ENCODE results near the gene USP2. TPM values are rescaled to one million over a fixed set of nuclear protein-coding genes. Genes with fewer than 3 reads are reported as not detected.

Gene USP2
- total and polyA plus RNA-seq, 2 of the 8 experiments (the other 6 are each of a cell fraction or from before 2014, with no cell fraction given) = 2.2 to 6.9 TPM

GRCh38 chr11:119375337-119376196 lies 5.9 kb downstream of the USP2 start:
- Histone ChIP-seq H3K23ac (ENCODE audit: insufficient read length) (no peak overlapping the region), H2BK20ac (ENCODE audit: low read length) (no peak overlapping the region), H3K27ac (ENCODE audit: low read depth, low read length) (0 out of 2 replicates have a peak overlapping the region, but pooled peaks have one; percentile 11), H4K5ac (ENCODE audit: insufficient read length, low read depth, low read length) (peak overlapping the region; percentile 48), H3K79me2 (ENCODE audit: control insufficient read depth in 1 of 2, insufficient read depth in 2 of 2, low read length in 2 of 2) (no peaks in the 10 kb centered on the region), H3K18ac (ENCODE audit: extremely low read depth, low read length) (peak overlapping the region; percentile 48), H3K27me3 (replicated peaks in 1 of 4; ENCODE audit: control insufficient read depth in 3 of 4, extremely low read depth in 1 of 4, insufficient read depth in 3 of 4, low read length in 3 of 4) (peaks cover 0 to 7% (median 6%) of the 10 kb centered on the region in 4 experiments; a peak in 6 of 7 replicates), H2AFZ (ENCODE audit: low read length) (no peak overlapping the region), H2BK15ac (ENCODE audit: low read length) (no peak overlapping the region), H3K9ac (replicated peaks in 1 of 4; ENCODE audit: extremely low read depth in 1 of 4, low read depth in 3 of 4, low read length in 3 of 4) (no peak overlapping the region), H3K4ac (replicated peaks; ENCODE audit: insufficient read length, low read depth, low read length) (peak overlapping the region; percentile 51), H3K79me1 (ENCODE audit: low read depth, low read length) (no peaks in the 10 kb centered on the region), H4K20me1 (replicated peaks in 1 of 2; ENCODE audit: control insufficient read depth in 1 of 2, insufficient read depth in 2 of 2, low read length in 2 of 2) (peaks cover 0 to 5% of the 10 kb centered on the region in 2 experiments), H4K91ac (replicated peaks; ENCODE audit: insufficient read length, low read length) (peak overlapping the region; percentile 52), H2BK120ac (replicated peaks; ENCODE audit: low read depth, low read length) (peak overlapping the region; percentile 77), H3K9me3 (ENCODE audit: insufficient read depth in 2 of 2, low read depth in 1 of 2, low read length in 1 of 2) (no peaks in the 10 kb centered on the region), H2AK5ac (ENCODE audit: low read depth, low read length) (no peak overlapping the region), H3K4me3 (ENCODE audit: extremely low read depth in 1 of 4, insufficient read depth in 2 of 4, low read depth in 3 of 4, low read length in 4 of 4) (no peak overlapping the region), H2BK5ac (ENCODE audit: low read depth, low read length) (peak overlapping the region; percentile 68; the same call in 1 of the 2 replicates), H2BK12ac (ENCODE audit: low read depth, low read length) (peak overlapping the region; percentile 60; the same call in 1 of the 2 replicates), H4K8ac (ENCODE audit: extremely low read depth, insufficient read depth, low read length) (no peak overlapping the region; the same call in 1 of the 2 replicates), H3K56ac (replicated peaks; ENCODE audit: insufficient read length, low read depth, low read length) (no peak overlapping the region), H3K4me2 (ENCODE audit: insufficient read depth in 1 of 2, low read depth in 2 of 2, low read length in 2 of 2) (peak overlapping the region in 1 of 2 experiments; percentile 11; a peak in 1 of 4 replicates), H3K23me2 (ENCODE audit: low read depth, low read length) (peaks cover 8% of the 10 kb centered on the region; the same call in 1 of the 2 replicates), H3K36me3 (ENCODE audit: control insufficient read depth in 2 of 4, insufficient read depth in 4 of 4, low read length in 3 of 4) (no peaks in the 10 kb centered on the region), H3K14ac (ENCODE audit: insufficient read length) (no peak overlapping the region), H3K4me1 (replicated peaks in 1 of 4; ENCODE audit: control insufficient read depth in 3 of 4, insufficient read depth in 4 of 4, low read length in 3 of 4) (peaks cover 9 to 61% (median 44%) of the 10 kb centered on the region in 4 experiments)
- FAIRE-seq (no peak), DNase-seq (ENCODE audit: low read depth in 1 of 2, low spot score in 2 of 2) (peak in 1 of 2 experiments; percentile 57)
- CTCF ChIA-PET (ENCODE audit: partially characterized antibody) = interaction anchor here (0.6 to 26.3 kb wide), 20 partner anchors 8 to 172 kb away, joined by 3 to 474 read pairs (median 6); partner anchors contain the start of genes C1QTNF5, MFRP, RNF26 and USP2
- 62% methylated on average over 14 of the region's 14 CpGs; no CpG with 5 or more reads in 1 of the 2 experiments for WGBS, 2 experiments (ENCODE audit: extremely low coverage in 1 of 2, insufficient coverage in 1 of 2, insufficient read length in 1 of 2, insufficient replicate concordance in 2 of 2, low coverage in 1 of 2, low lambda C conversion rate in 2 of 2, missing lambda C conversion rate in 1 of 2)
- POLR2A ChIA-PET (ENCODE audit: partially characterized antibody) = interaction anchor here (0.6 to 6.6 kb wide), 11 partner anchors 8 to 280 kb away, joined by 3 to 32 read pairs (median 3); partner anchors contain the start of gene DPAGT1
- no peak for TF ChIP-seq BRCA1 (IDR thresholded peaks at IDR 0.05; ENCODE audit: low read depth, low read length)
- TF ChIP-seq CREB1 (IDR thresholded peaks at IDR 0.05) = 0 out of 2 replicates have a peak, but pooled peaks have one; percentile 5
- no peak for TF ChIP-seq POLR2AphosphoS5 (IDR thresholded peaks at IDR 0.05; ENCODE audit: low read depth, low read length)
- TF ChIP-seq, protein P1, sequence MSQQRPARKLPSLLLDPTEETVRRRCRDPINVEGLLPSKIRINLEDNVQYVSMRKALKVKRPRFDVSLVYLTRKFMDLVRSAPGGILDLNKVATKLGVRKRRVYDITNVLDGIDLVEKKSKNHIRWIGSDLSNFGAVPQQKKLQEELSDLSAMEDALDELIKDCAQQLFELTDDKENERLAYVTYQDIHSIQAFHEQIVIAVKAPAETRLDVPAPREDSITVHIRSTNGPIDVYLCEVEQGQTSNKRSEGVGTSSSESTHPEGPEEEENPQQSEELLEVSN (IDR thresholded peaks at IDR 0.05) = peak; percentile 75
- TF ChIP-seq TBP (IDR thresholded peaks at IDR 0.05; ENCODE audit: low read depth, low read length) = no peak
- no peak for TF ChIP-seq CEBPB (IDR thresholded peaks at IDR 0.05; ENCODE audit: low read depth, low read length)
- TF ChIP-seq MAFK (IDR thresholded peaks at IDR 0.05; ENCODE audit: low read depth, low read length) = no peak
- no peak for TF ChIP-seq SUZ12 (IDR thresholded peaks at IDR 0.05; ENCODE audit: low read length)
- TF ChIP-seq, protein P2, sequence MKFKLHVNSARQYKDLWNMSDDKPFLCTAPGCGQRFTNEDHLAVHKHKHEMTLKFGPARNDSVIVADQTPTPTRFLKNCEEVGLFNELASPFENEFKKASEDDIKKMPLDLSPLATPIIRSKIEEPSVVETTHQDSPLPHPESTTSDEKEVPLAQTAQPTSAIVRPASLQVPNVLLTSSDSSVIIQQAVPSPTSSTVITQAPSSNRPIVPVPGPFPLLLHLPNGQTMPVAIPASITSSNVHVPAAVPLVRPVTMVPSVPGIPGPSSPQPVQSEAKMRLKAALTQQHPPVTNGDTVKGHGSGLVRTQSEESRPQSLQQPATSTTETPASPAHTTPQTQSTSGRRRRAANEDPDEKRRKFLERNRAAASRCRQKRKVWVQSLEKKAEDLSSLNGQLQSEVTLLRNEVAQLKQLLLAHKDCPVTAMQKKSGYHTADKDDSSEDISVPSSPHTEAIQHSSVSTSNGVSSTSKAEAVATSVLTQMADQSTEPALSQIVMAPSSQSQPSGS (IDR thresholded peaks at IDR 0.05; ENCODE audit: low read length) = no peak
